ENCODE measurements around the gene MOB3A. TPM values are rescaled to one million over a fixed set of nuclear protein-coding genes. Genes with fewer than 3 reads are reported as not detected.

The MOB3A gene
- total RNA-seq, 1 donor, result 36.7 TPM

DNA sequence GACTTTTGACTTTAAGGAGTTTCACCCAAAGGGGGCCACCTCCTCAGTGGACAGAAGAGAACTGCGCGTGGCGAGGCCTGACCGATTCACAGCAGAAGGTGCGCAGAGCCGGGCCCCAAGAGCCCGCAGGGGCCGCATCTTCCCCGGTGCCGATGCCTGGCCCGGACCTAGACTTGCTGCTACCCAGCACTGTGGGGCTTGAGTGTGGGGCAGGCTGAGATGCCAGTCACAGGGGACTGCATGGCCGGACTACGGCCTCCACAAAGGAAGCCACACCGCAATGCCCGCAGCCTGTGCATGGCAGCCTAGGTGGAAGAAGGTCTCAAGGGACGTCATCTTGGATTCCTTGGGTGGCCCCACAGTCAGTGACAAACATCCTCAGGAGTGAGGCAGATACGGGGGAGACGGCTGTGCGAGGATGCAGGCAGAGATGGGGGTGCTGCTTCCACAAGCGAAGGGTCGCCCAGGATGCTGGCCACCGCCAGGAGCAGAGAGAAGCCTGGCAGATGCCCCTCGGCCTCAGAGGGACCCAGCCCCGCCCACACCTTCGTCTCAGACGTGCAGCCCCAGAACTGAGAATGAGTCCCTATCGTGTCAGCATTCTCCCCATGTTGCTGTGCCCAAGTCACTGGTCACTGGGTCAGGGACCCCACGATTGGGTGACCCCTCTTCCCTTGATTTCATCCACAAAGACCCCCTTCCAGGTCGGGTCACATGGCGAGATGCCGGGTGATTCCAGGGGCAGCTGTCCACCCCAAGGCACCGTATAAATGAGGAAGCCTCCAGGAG, 16.9 kb downstream of the MOB3A start:
- no peak for TF ChIP-seq CTCF (IDR thresholded peaks at IDR 0.05; ENCODE audit: insufficient read depth, low read depth, low read length)
- no peak for DNase-seq (ENCODE audit: low read depth)
- no peak overlapping the region for H3K4me3 ChIP-seq (ENCODE audit: low read depth, low read length)

DNA sequence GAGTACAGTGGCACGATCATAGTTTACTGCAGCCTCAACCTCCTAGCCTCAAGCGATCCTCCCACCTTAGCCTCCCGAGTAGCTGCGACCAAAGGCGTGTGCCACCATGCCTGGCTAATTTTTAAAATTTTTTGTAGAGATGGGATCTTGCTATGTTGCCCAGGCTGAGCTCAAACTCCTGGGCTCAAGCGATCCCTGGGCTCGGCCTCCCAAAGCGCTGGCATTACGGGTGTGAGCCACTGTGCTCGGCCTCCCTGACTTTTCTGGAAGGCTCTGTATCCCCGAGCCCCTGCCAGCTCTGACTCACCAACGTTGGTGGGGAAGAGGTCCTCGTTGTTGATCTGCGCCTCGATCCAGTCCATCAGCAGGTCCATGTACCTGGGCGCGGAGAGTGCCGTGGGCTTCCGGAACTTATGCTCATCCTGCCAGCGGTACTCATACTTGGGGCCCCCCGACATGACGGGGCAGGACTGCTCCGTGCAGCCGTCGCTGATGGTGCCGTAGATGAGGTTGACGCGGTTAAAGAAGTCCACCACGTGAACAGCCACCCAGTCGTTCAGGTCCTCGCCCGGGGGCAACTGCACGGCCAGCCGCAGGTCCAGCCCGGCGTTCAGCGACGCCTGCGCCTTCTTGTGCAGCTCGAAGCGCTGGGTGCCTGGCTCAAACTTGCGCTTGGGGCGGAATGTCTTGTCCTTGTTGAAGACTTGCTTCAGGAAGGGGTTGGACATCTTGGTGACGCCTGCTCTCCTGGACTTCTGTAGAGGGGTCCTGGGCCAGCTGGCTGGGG, 18.1 kb downstream of the MOB3A start:
- no peak for TF ChIP-seq CTCF (IDR thresholded peaks at IDR 0.05; ENCODE audit: insufficient read depth, low read depth, low read length)
- DNase-seq (ENCODE audit: low read depth), result no peak
- no peak overlapping the region for H3K4me3 ChIP-seq (ENCODE audit: low read depth, low read length)

- DNase-seq (ENCODE audit: low read depth), result no peak
- H3K4me3 ChIP-seq (ENCODE audit: low read depth, low read length), result no peak overlapping the region
- TF ChIP-seq CTCF (IDR thresholded peaks at IDR 0.05; ENCODE audit: insufficient read depth, low read depth, low read length), result no peak
Measured at GRCh38 chr19:2077398-2077797, 18.7 kb downstream of the MOB3A start.

DNA sequence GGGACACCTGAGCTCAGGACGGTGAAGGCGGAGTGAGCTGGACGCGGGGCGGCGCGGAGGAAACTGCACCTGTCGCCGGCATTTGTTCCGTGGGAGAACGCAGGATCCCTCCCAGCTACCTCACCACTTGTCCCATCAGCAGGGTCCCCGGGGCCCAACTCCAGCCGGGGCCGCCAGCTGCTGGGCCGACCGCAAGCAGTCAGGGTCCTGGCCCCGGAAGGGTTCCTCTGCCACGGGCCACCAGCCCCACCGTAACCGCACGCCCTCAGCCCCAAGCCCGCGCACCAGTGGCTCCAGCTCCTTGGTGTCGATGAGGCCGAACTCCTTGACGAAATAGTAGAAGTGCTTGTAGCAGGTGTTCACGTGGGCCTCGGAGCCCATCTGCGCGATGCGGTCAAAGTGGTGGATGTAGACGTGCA, 19.6 kb downstream of the MOB3A start:
- no peak for TF ChIP-seq CTCF (IDR thresholded peaks at IDR 0.05; ENCODE audit: insufficient read depth, low read depth, low read length)
- H3K4me3 ChIP-seq (ENCODE audit: low read depth, low read length), result no peak overlapping the region
- no peak for DNase-seq (ENCODE audit: low read depth)

DNA sequence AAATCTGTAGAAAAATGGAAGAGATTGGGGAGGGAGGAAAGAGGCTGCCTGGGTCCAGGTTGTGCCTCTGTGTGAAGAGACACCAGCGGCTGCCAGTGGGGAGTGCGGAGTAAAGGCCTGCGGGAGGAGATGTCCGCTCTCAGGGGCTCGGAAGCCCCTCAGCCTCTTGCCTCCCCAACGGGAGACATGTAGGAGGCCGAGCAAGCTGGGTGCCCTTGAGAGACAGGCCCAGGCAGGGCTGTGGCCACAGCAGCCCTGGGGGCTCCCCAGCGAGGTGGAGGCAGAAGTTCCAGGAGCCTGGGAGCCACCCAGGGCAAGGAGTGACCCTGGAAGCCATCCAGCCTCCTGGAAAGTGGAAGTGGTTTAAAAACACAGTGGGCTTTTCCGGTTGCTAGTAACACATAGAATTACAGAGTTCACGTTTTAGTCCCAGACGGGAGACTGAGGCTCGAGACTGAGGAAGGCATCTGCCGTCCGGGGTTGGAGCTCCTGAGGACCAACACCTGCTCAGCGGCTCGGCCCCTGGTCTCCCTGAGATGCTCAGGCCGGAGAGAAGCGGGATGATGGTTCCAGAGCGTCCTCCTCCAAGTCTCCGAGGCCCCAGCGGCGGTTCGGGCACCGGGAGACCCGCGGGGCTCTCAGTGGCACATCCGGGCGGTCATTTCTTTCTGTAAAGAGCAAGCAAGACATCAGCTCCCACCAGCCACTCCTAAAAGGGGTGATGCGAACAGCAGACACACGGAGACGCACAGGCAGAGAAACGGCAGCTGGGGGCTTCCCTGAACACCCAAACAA, 23.2 kb downstream of the MOB3A start:
- TF ChIP-seq CTCF (IDR thresholded peaks at IDR 0.05; ENCODE audit: insufficient read depth, low read depth, low read length), result no peak
- no peak overlapping the region for H3K4me3 ChIP-seq (ENCODE audit: low read depth, low read length)
- DNase-seq (ENCODE audit: low read depth), result no peak

GRCh38 chr19:2070986-2071673, 25.0 kb downstream of the MOB3A start:
- no peak for DNase-seq (ENCODE audit: low read depth)
- H3K4me3 ChIP-seq (ENCODE audit: low read depth, low read length), result no peak overlapping the region
- TF ChIP-seq CTCF (IDR thresholded peaks at IDR 0.05; ENCODE audit: insufficient read depth, low read depth, low read length), result no peak

Data from fibroblast of villous mesenchyme (primary cell).